ENCODE data around the gene XYLT2. TPM values are rescaled to one million over a fixed set of nuclear protein-coding genes. Genes with fewer than 3 reads are reported as not detected.
"Not testable (repeated sequence)": the region's sequence is repeated elsewhere in the genome, so short reads cannot be mapped to it uniquely, and the experiment has no call there.

The XYLT2 gene
- total RNA-seq, result 10 to 100 TPM; 21.1 to 21.8 TPM

DNA sequence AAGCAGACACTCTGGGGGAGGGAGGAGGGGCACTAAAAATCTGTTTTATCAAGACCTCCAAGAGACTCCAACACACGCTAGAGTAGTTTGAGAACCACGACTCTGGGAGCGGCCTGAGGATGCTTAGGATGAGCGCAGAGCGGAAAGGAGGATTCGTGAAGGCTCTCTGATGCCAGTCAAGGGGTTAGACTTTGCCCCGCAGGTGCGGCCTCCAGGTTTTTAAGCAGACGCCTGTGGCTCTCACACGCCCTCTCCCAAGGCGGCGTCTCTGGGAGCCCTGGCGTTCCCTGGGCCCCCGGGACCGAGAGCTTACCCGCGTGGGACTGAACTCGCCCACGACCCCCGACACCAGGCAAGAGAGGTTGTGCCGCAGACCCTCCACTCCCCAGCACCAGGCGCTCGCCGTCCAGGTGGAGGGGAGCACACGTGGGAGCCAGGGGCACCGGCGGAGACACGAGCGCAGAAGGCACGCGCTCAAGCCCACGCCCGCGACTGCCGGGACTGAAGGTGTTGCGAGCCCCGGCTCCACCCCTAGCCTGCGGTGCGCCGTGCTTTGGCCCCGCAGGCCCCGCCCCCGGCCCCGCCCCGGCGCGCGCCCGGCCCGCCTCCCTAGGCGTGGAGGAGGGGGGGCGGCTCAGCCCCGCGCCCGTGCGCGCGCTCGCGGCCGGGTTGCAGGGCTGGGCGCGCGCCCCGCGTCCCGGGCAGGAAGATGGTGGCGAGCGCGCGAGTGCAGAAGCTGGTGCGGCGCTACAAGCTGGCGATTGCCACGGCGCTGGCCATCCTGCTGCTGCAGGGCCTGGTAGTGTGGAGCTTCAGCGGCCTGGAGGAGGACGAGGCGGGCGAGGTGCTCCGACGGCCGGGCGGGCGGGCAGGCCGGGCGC, at the start of gene XYLT2:
XYLT2 (plus strand) TSS at position 695 of the 881 bp plus-strand sequence; CDS start at position 710, 15 bp downstream.
- intact Hi-C loops (cut with micrococcal nuclease), result loop anchor here (1.0 kb wide), 4 partner anchors 17 to 166 kb away; no protein-coding TSS in a partner anchor
- Mint-ChIP-seq H3K36me3 (ENCODE audit: low read depth) (no peaks in the 10 kb centered on the region), H3K4me1 (ENCODE audit: low read depth) (peaks cover 29% of the 10 kb centered on the region)

DNA sequence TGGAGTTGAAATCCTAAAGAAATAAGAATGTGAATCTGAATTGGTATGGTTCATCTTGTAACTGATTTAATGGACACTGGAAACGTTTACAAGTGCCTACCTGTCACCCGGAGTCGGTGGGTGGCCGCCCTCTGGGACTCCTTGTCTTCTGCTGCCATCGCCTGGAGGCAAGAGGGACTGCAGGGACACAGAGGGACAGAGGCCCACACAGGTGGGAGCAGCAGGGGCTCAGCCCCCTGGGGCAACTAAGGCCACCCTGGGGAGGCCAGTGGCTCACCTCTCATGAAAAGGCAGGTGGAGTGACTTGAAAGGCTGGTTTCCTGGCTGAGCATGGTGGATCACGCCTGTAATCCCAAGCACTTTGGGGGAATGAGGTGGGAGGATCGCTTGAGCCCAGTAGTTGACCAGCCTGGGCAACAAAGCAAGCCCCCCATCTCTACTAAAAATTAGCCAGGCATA, 48.5 kb upstream of the XYLT2 start:
- CTCF ChIA-PET, result interaction anchor here (0.6 to 13.1 kb wide), 36 partner anchors 9 to 205 kb away, joined by 3 to 151 read pairs (median 4); partner anchors contain the start of genes COL1A1, PDK2 and TMEM92
- Mint-ChIP-seq H3K4me3 (no peak overlapping the region), H3K36me3 (ENCODE audit: low read depth) (no peaks in the 10 kb centered on the region), H3K9me3 (no peaks in the 10 kb centered on the region), H3K27me3 (ENCODE audit: low read depth) (peaks cover 3% of the 10 kb centered on the region), H3K4me1 (ENCODE audit: low read depth) (no peaks in the 10 kb centered on the region), H3K27ac (no peak overlapping the region)
- intact Hi-C loops (cut with micrococcal nuclease), result loop anchor here (1.0 kb wide), 5 partner anchors 24 to 203 kb away; no protein-coding TSS in a partner anchor
- peak; percentile 89 for DNase-seq

More for the DNA sequence above, at the start of gene XYLT2:
- DNase-seq, result peak; percentile 90
- Mint-ChIP-seq H3K4me3 (peak within 1 kb of the TSS; percentile 89), H3K27me3 (ENCODE audit: low read depth) (no peaks in the 10 kb centered on the region), H3K27ac (peak within 1 kb of the TSS; percentile 88), H3K9me3 (no peaks in the 10 kb centered on the region)
- CTCF ChIA-PET, result interaction anchor here (0.9 to 4.8 kb wide), 5 partner anchors 13 to 229 kb away, joined by 3 to 34 read pairs (median 8); partner anchors contain the start of genes COL1A1 and LRRC59

- no peak for DNase-seq
- intact Hi-C loops (cut with micrococcal nuclease), result no loop called here
- Mint-ChIP-seq H3K9me3 (no peaks in the 10 kb centered on the region), H3K4me3 (no peak overlapping the region), H3K27ac (no peak overlapping the region), H3K36me3 (ENCODE audit: low read depth) (no peaks in the 10 kb centered on the region), H3K27me3 (ENCODE audit: low read depth) (peaks cover 3% of the 10 kb centered on the region), H3K4me1 (ENCODE audit: low read depth) (no peaks in the 10 kb centered on the region)
- CTCF ChIA-PET, result interaction anchor here (0.5 to 13.1 kb wide), 27 partner anchors 10 to 206 kb away, joined by 3 to 151 read pairs (median 4); partner anchors contain the start of genes COL1A1, PDK2 and TMEM92
Observed at GRCh38 chr17:50298018-50298417, 47.9 kb upstream of the XYLT2 start.

GRCh38 chr17:50299776-50300175, 46.1 kb upstream of the XYLT2 start:
- Mint-ChIP-seq H3K4me3 (no peak overlapping the region), H3K27me3 (ENCODE audit: low read depth) (peaks cover 3% of the 10 kb centered on the region), H3K4me1 (ENCODE audit: low read depth) (peaks cover under 1% of the 10 kb centered on the region), H3K36me3 (ENCODE audit: low read depth) (no peaks in the 10 kb centered on the region), H3K27ac (no peak overlapping the region), H3K9me3 (no peaks in the 10 kb centered on the region)
- intact Hi-C loops (cut with micrococcal nuclease), result no loop called here
- DNase-seq, result no peak
- CTCF ChIA-PET, result interaction anchor here (0.6 to 13.1 kb wide), 5 partner anchors 8 to 206 kb away, joined by 3 to 151 read pairs (median 3); partner anchors contain the start of gene COL1A1

GRCh38 chr17:50300824-50301223, 45.1 kb upstream of the XYLT2 start:
- H3K36me3 Mint-ChIP-seq (ENCODE audit: low read depth); H3K27ac Mint-ChIP-seq; H3K4me3 Mint-ChIP-seq; DNase-seq; H3K27me3 Mint-ChIP-seq (ENCODE audit: low read depth); intact Hi-C loops (cut with micrococcal nuclease); H3K4me1 Mint-ChIP-seq (ENCODE audit: low read depth); H3K9me3 Mint-ChIP-seq: not testable (repeated sequence)
- CTCF ChIA-PET, result interaction anchor here (0.6 to 3.4 kb wide), 3 partner anchors 100 to 242 kb away, joined by 3 to 12 read pairs (median 3); partner anchors contain the start of gene COL1A1

DNA sequence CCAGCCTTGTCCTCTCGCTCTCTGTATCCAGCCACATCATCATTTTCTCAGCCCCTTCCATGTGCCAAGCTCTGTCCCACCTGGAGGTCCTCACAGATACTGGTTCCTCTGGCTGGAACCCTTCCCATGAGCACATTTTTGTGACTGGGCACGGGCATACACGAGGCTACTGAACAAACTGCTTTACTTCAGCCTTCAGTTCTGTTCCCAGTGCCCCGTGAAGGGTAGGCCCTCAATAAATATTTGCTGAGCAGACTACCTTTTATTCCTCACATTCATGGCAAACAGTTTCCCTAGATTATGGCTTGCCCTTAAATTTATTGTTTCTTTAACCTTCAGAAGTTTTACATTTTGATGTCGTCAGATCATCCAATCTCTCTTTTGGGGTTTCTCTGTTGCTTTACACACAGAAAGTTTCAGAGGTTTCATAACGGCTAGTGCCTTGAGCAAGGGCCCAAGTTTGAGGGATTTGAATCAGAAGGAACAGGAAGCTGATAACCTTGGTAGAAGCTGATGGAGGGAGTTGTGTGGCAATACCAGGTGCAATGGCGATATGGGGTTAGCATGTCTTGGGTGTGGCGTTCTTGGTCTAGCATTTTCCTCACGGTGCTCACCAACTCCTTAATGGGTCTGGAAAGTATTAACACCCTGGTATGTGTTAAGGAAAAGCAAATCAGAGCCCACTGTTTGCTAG, 43.9 kb upstream of the XYLT2 start:
- Mint-ChIP-seq H3K36me3 (ENCODE audit: low read depth) (no peaks in the 10 kb centered on the region), H3K4me1 (ENCODE audit: low read depth) (peaks cover 6% of the 10 kb centered on the region), H3K9me3 (no peaks in the 10 kb centered on the region), H3K4me3 (no peak overlapping the region), H3K27me3 (ENCODE audit: low read depth) (peaks cover 7% of the 10 kb centered on the region), H3K27ac (no peak overlapping the region)
- intact Hi-C loops (cut with micrococcal nuclease), result no loop called here
- CTCF ChIA-PET, result interaction anchor here (0.7 to 3.4 kb wide), 2 partner anchors 101 to 133 kb away, joined by 3 to 12 read pairs; partner anchors contain the start of gene COL1A1
- no peak for DNase-seq

DNA sequence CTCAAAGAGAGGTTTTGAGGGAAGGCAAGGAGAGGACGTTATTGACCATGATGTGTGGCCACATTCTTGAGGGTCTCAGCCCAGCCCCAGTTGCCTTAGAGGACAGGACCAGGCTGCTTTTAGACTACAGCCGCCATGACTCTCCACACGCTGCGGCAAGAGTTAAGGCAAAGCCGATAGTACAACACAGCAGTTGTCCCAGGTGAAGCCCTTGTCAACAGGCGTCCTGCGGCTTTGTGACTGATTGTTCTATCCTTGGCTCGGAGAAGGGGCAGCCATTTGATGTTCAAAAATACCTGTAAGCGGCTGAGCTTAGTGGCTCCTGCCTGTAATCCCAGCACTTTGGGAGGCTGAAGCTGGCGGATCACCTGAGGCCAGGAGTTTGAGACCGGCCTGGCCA, 42.9 kb upstream of the XYLT2 start:
- Mint-ChIP-seq H3K4me3 (no peak overlapping the region), H3K4me1 (ENCODE audit: low read depth) (peaks cover 6% of the 10 kb centered on the region), H3K36me3 (ENCODE audit: low read depth) (no peaks in the 10 kb centered on the region), H3K9me3 (no peaks in the 10 kb centered on the region), H3K27me3 (ENCODE audit: low read depth) (peaks cover 4% of the 10 kb centered on the region), H3K27ac (no peak overlapping the region)
- DNase-seq, result no peak
- intact Hi-C loops (cut with micrococcal nuclease), result no loop called here
- CTCF ChIA-PET, result interaction anchor here (0.7 to 3.4 kb wide), 2 partner anchors 102 to 134 kb away, joined by 3 to 12 read pairs; partner anchors contain the start of gene COL1A1

- CTCF ChIA-PET, result interaction anchor here (0.6 kb wide), 1 partner anchor 67 kb away, joined by 3 read pairs; no protein-coding TSS in a partner anchor
- no peak for DNase-seq
- Mint-ChIP-seq H3K4me3 (no peak overlapping the region), H3K4me1 (ENCODE audit: low read depth) (peaks cover 7% of the 10 kb centered on the region), H3K36me3 (ENCODE audit: low read depth) (no peaks in the 10 kb centered on the region), H3K27me3 (ENCODE audit: low read depth) (peaks cover 4% of the 10 kb centered on the region), H3K9me3 (no peaks in the 10 kb centered on the region), H3K27ac (no peak overlapping the region)
- intact Hi-C loops (cut with micrococcal nuclease), result no loop called here
Observed at GRCh38 chr17:50303596-50303995, 42.3 kb upstream of the XYLT2 start.

DNA sequence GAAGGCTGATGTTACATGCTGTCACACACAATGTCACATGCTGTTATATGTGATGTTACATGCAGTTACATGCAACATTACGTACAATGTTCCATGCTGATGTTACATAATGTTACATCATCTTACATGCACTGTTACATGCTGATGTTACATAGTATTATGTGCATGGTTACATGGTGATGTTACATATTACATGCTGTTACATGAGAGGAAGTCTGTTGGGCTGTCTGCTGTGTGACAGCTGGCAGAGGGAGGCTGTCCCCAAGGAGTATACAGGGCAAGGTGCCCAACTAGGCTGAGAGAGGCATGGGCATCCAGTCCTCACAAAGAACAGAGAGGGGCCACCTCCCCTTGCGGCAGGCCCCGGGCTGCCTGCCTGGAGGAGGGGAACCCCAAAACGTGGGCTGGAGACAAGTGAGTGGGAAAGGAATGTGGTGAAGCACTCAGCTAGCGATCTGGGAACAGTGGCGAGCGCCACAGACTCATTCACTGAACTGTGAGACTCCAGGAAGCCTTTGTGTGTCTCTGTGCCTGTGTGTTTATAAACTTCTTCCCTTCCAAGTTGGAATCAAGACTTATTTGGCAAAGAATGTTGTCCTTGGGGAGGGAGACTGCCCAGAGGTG, 41.0 kb upstream of the XYLT2 start:
- Mint-ChIP-seq H3K36me3 (ENCODE audit: low read depth) (no peaks in the 10 kb centered on the region), H3K4me1 (ENCODE audit: low read depth) (peaks cover 17% of the 10 kb centered on the region), H3K9me3 (no peaks in the 10 kb centered on the region), H3K4me3 (no peak overlapping the region), H3K27me3 (ENCODE audit: low read depth) (peaks cover 4% of the 10 kb centered on the region), H3K27ac (no peak overlapping the region)
- DNase-seq, result no peak
- CTCF ChIA-PET, result interaction anchor here (1.2 to 1.9 kb wide), 2 partner anchors 93 to 104 kb away, joined by 5 to 7 read pairs; partner anchors contain the start of genes COL1A1 and LRRC59
- intact Hi-C loops (cut with micrococcal nuclease), result loop anchor here (5.0 kb wide), 1 partner anchor 253 kb away; no protein-coding TSS in a partner anchor

- intact Hi-C loops (cut with micrococcal nuclease), result loop anchor here (5.0 kb wide), 1 partner anchor 255 kb away; no protein-coding TSS in a partner anchor
- CTCF ChIA-PET, result interaction anchor here (0.6 to 1.4 kb wide), 2 partner anchors 107 to 896 kb away, joined by 4 to 5 read pairs; no protein-coding TSS in a partner anchor
- H3K9me3 Mint-ChIP-seq, result no peaks in the 10 kb centered on the region
Observed at GRCh38 chr17:50307654-50308053, 38.3 kb upstream of the XYLT2 start.

DNA sequence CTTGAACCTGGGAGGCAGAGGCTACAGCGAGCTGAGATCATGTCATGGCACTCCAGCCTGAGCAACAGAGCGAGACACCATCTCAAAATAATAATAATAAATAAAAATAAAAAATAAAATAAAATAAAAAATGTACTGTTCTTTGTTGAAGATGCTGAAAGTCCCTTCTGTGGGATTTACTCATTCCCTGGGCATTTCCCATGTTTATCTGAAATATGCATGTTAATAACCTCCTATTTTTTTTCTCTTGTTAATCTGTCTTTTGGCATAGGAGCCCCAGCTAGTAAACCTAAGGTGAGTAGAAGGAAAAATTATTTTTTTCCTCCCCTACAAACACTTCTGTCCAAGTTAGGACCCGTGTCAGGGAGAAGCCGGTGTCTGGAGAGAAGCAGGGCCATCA, 37.3 kb upstream of the XYLT2 start:
- no peak overlapping the region for H3K4me3 Mint-ChIP-seq
- intact Hi-C loops (cut with micrococcal nuclease), result loop anchor here (1.0 to 5.0 kb wide), 2 partner anchors 203 to 256 kb away; no protein-coding TSS in a partner anchor
- peaks cover 36% of the 10 kb centered on the region for H3K4me1 Mint-ChIP-seq (ENCODE audit: low read depth)
- CTCF ChIA-PET, result interaction anchor here (0.8 to 1.0 kb wide), 4 partner anchors 15 to 147 kb away, joined by 3 to 5 read pairs (median 4); partner anchors contain the start of gene COL1A1
- no peaks in the 10 kb centered on the region for H3K36me3 Mint-ChIP-seq (ENCODE audit: low read depth)
- no peaks in the 10 kb centered on the region for H3K9me3 Mint-ChIP-seq
- H3K27ac Mint-ChIP-seq, result no peak overlapping the region
- H3K27me3 Mint-ChIP-seq (ENCODE audit: low read depth), result peaks cover 14% of the 10 kb centered on the region
- no peak for DNase-seq

More at GRCh38 chr17:50307654-50308053, 38.3 kb upstream of the XYLT2 start:
- Mint-ChIP-seq H3K4me3 (no peak overlapping the region), H3K4me1 (ENCODE audit: low read depth) (peaks cover 36% of the 10 kb centered on the region), H3K36me3 (ENCODE audit: low read depth) (no peaks in the 10 kb centered on the region), H3K27ac (no peak overlapping the region), H3K27me3 (ENCODE audit: low read depth) (peaks cover 10% of the 10 kb centered on the region)
- no peak for DNase-seq
